ENCODE measurements around the gene PLK5.

The PLK5 gene

DNA sequence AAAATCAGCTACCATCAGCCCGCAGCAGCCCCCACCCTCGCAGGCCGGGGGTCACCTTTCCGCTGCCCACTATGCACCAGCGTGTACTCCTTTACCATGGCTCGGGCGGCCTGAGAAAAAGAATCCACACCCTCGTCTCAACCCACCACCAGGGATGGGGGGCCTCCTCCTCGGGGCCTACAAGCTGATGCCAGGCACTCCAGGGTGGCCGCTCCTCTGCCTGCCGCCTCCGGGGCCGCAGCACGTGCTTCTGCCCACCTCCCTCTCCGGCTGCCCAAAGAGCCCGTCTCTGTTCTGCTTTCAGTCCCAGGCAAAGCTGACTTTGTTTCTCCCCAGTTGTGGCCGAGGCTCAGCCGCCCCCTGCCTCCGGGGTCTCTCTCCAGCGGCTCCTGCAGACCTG, 55.3 kb downstream of the PLK5 start:
- no peak for DNase-seq

DNA sequence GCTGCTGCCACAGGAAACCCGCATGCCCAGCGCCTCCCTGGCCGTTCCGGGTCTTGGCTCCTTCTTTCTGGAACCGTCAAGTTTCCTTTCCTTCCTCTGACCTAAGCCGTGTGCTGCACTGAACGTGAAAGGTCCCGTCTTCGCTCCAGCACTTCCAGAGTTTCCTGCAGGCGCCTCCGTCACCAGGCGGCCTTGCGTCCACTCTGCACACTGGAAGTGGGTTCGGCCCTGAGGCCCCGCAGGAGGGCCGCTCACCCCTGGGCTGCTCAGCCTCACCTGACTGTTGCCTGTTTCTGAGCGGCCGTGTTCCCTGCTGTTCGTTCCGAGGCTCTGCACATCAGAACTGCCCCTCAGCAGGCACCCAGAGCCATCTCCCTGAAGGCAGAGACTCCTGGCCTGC, 56.5 kb downstream of the PLK5 start:
- no peak for DNase-seq

- DNase-seq: no peak
Measured at GRCh38 chr19:1580957-1581356, 57.1 kb downstream of the PLK5 start.

- DNase-seq: no peak
Measured at GRCh38 chr19:1582201-1582600, 58.3 kb downstream of the PLK5 start.

- DNase-seq: no peak
Measured at GRCh38 chr19:1584500-1585242, 60.8 kb downstream of the PLK5 start.

DNA sequence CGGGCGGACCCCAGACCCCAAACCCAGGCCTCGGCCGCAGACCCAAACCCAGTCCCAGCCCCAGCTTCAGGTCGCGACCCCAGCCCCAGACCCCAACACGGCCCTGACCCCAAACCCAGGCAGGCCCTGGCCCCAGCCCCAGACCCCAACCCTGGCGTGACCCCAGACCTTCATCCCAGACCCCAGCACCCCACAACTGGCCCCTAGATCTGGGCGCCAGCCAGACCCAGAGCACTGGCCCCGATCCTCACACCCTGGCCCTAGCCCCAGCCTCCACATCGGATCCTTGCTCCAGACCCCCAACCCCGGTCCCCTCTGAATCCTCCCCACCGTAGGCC, 61.3 kb downstream of the PLK5 start:
- DNase-seq: no peak
